Measurements from ENCODE around the gene CLASP1. TPM values are rescaled to one million over a fixed set of nuclear protein-coding genes. Genes with fewer than 3 reads are reported as not detected.

The CLASP1 gene
- total RNA-seq, 1 experiment from 2014 or later = 49.2 TPM

DNA sequence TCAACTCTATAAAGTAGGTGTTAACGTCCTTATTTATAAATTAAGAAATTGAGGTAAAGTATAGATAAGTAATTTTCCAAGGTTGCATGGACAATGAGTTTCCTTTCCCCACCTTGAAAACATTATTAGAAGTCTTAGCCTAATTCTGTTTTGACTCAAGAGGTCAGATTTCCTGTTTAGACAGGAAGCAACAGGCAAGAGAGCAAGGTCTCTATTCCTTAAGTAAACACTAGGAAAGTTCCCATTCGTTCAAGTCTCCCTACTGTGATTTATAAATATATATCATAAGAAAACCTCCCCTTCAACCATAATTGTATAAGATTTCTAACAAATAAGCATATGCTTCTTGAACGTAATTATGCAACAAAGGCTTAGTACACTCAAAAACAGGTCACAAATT, 40.3 kb downstream of the CLASP1 start:
- Histone ChIP-seq H3K9me3 (ENCODE audit: control insufficient read depth, insufficient read depth, low read depth, low read length) (no peaks in the 10 kb centered on the region), H3K4me3 (ENCODE audit: low read depth in 2 of 2, low read length in 2 of 2) (no peak overlapping the region), H3K27ac (ENCODE audit: low read length) (no peak overlapping the region), H3K36me3 (ENCODE audit: control insufficient read depth, insufficient read depth, low read length) (no peaks in the 10 kb centered on the region), H3K27me3 (ENCODE audit: control insufficient read depth, insufficient read depth, low read length) (no peaks in the 10 kb centered on the region), H3K4me1 (ENCODE audit: control insufficient read depth, insufficient read depth, low read length) (no peaks in the 10 kb centered on the region)
- in situ Hi-C loops (cut with HindIII; ENCODE audit: low pct_unique_long_range_greater_than_20kb, low sequenced_read_pairs) = no loop called here
- ChIA-PET CTCF (no interaction called here), POLR2A (interaction anchor here (0.6 kb wide), 1 partner anchor 77 kb away, joined by 4 read pairs; no protein-coding TSS in a partner anchor)
- BruUV-seq (replicated peaks) = no TSS peak
- intact Hi-C loops (cut with micrococcal nuclease; ENCODE audit: unreplicated experiment) = no loop called here
- TF ChIP-seq SIN3A (IDR thresholded peaks at IDR 0.05; ENCODE audit: borderline replicate concordance, insufficient read depth, low read depth, low read length) (no peak), TCF7L2 (IDR thresholded peaks at IDR 0.05; ENCODE audit: low read depth, low read length) (no peak)
- TF ChIP-seq, protein P1, sequence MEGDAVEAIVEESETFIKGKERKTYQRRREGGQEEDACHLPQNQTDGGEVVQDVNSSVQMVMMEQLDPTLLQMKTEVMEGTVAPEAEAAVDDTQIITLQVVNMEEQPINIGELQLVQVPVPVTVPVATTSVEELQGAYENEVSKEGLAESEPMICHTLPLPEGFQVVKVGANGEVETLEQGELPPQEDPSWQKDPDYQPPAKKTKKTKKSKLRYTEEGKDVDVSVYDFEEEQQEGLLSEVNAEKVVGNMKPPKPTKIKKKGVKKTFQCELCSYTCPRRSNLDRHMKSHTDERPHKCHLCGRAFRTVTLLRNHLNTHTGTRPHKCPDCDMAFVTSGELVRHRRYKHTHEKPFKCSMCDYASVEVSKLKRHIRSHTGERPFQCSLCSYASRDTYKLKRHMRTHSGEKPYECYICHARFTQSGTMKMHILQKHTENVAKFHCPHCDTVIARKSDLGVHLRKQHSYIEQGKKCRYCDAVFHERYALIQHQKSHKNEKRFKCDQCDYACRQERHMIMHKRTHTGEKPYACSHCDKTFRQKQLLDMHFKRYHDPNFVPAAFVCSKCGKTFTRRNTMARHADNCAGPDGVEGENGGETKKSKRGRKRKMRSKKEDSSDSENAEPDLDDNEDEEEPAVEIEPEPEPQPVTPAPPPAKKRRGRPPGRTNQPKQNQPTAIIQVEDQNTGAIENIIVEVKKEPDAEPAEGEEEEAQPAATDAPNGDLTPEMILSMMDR (IDR thresholded peaks at IDR 0.05) = no peak
- DNase-seq (ENCODE audit: low read depth, low spot score) (no peak), ATAC-seq (no peak)

DNA sequence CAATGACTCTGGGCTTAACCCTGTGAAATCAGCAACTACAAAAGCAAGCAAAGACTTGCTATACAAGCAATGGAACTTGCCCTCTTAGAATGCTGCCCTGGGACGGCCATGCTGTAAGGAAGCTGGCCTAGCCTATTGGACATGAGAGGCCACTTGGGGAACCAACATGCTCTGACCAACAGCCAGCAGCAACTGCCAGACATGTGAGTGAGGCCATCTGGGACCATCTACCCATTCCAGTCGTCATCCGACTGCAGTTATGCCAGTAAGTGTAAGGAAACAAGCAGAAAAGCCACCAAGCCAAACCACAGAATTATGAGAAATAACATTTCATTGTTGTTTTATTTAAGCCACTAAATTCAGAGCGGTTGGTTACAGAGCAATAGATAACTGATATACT, 40.9 kb downstream of the CLASP1 start:
- Histone ChIP-seq H3K27me3 (ENCODE audit: control insufficient read depth, insufficient read depth, low read length) (no peaks in the 10 kb centered on the region), H3K4me3 (ENCODE audit: low read depth in 2 of 2, low read length in 2 of 2) (no peak overlapping the region), H3K4me1 (ENCODE audit: control insufficient read depth, insufficient read depth, low read length) (no peaks in the 10 kb centered on the region), H3K36me3 (ENCODE audit: control insufficient read depth, insufficient read depth, low read length) (no peaks in the 10 kb centered on the region), H3K9me3 (ENCODE audit: control insufficient read depth, insufficient read depth, low read depth, low read length) (no peaks in the 10 kb centered on the region), H3K27ac (ENCODE audit: low read length) (no peak overlapping the region)
- no peak for TF ChIP-seq POLR2AphosphoS5 (IDR thresholded peaks at IDR 0.05; ENCODE audit: low read depth, low read length)
- no peak for TF ChIP-seq TCF7L2 (IDR thresholded peaks at IDR 0.05; ENCODE audit: low read depth, low read length)
- TF ChIP-seq SIN3A (IDR thresholded peaks at IDR 0.05; ENCODE audit: borderline replicate concordance, insufficient read depth, low read depth, low read length) = no peak
- TF ChIP-seq, protein P1 (IDR thresholded peaks at IDR 0.05) = no peak
- TF ChIP-seq, protein P2, sequence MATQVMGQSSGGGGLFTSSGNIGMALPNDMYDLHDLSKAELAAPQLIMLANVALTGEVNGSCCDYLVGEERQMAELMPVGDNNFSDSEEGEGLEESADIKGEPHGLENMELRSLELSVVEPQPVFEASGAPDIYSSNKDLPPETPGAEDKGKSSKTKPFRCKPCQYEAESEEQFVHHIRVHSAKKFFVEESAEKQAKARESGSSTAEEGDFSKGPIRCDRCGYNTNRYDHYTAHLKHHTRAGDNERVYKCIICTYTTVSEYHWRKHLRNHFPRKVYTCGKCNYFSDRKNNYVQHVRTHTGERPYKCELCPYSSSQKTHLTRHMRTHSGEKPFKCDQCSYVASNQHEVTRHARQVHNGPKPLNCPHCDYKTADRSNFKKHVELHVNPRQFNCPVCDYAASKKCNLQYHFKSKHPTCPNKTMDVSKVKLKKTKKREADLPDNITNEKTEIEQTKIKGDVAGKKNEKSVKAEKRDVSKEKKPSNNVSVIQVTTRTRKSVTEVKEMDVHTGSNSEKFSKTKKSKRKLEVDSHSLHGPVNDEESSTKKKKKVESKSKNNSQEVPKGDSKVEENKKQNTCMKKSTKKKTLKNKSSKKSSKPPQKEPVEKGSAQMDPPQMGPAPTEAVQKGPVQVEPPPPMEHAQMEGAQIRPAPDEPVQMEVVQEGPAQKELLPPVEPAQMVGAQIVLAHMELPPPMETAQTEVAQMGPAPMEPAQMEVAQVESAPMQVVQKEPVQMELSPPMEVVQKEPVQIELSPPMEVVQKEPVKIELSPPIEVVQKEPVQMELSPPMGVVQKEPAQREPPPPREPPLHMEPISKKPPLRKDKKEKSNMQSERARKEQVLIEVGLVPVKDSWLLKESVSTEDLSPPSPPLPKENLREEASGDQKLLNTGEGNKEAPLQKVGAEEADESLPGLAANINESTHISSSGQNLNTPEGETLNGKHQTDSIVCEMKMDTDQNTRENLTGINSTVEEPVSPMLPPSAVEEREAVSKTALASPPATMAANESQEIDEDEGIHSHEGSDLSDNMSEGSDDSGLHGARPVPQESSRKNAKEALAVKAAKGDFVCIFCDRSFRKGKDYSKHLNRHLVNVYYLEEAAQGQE (IDR thresholded peaks at IDR 0.05; ENCODE audit: insufficient read depth in 1 of 2, low read depth in 2 of 2, low read length in 1 of 2) = no peak
- BruUV-seq (replicated peaks) = no TSS peak
- ATAC-seq = no peak
- DNase-seq (ENCODE audit: low read depth, low spot score) = no peak
- CTCF ChIA-PET = no interaction called here
- POLR2A ChIA-PET = no interaction called here
- in situ Hi-C loops (cut with HindIII; ENCODE audit: low pct_unique_long_range_greater_than_20kb, low sequenced_read_pairs) = no loop called here
- intact Hi-C loops (cut with micrococcal nuclease; ENCODE audit: unreplicated experiment) = no loop called here
